GM19452 (cell line): ENCODE results near the gene BMP7.
"Not testable (repeated sequence)": the region's sequence is repeated elsewhere in the genome, so short reads cannot be mapped to it uniquely, and the experiment has no call there.

Source experiments
- ATAC-seq: cut with Tn5 transposase; IDR thresholded peaks from one replicate; pipeline ENCODE4 v1.9.1; 2021; ENCODE audit not compliant: unreplicated experiment

The BMP7 gene

DNA sequence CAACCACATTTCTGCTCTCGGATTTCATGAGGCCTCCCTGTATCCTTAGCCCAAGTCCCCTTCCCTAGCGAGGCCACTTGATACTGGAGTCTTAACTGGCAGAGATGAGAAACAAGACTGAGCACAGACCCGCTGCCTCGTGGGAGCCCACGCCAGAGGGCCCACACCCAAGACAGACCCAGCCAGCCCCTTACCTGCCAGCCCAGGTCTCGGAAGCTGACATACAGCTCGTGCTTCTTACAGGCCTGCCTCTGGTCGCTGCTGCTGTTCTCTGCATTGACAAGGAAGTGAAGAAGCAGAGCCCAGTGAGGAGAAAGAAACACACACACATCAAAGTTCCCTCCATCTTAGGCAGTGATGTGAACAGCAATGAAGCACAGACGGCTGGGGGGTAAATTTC, 91.7 kb downstream of the BMP7 start:
- no peak for ATAC-seq

- no peak for ATAC-seq
Measured at GRCh38 chr20:57173986-57174385, 92.5 kb downstream of the BMP7 start.

DNA sequence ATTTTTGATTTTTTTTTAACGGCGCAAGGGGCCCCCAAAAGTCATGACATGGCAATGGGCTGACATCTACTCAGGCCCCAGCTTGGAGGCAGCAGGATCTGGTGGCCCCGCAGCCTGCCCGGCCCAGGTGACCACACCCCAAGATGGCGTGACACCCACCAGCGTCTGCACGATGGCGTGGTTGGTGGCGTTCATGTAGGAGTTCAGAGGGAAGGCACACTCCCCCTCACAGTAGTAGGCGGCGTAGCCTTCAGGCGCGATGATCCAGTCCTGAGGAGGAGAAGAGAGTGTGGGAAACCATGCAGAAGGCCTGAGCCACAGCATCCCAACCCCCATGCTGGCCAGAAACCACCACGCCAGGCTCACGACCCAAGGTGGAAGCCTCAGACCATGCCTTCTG, 93.4 kb downstream of the BMP7 start:
- no peak for ATAC-seq

DNA sequence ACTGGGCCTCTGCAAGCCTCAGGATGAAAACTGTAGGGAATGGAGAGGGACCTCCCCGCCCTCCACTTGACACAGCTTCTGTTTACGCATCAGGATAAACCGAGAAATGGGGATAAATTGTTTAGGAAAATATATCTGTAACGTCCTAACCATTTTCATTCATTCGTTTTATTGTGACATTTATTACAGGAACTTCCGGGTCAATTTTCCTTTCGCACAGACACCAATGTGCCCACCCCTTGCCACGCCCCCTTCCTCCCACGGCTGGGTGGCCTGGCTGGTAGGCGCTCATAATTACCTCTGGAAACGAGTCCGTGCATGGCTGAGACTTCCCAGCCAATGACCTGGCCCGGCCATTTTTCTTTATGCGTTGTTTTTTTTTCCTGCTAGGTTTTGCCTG, 96.1 kb downstream of the BMP7 start:
- ATAC-seq: no peak

DNA sequence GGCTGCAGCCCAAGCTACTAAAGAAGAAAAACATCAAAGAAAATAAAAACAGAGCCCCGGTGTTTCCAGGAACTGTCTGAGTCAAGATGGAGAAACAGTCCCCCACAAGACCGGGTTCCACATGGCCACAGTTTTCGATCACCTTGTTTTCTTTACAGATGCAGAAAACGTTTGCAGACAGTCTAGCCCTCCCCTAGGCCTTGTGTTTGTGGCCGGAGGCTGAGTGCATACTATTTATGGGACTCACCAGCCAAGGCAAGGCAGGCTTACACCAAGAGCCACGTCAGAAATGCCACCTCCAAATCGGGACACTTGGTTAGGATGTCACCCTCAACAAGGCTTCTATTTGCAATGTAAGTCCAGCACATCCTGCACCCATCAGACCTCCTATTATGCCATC, 97.3 kb downstream of the BMP7 start:
- ATAC-seq: no peak

GRCh38 chr20:57167971-57168701, 98.3 kb downstream of the BMP7 start:
- no peak for ATAC-seq

GRCh38 chr20:57167292-57167655, 99.2 kb downstream of the BMP7 start:
- ATAC-seq: no peak

DNA sequence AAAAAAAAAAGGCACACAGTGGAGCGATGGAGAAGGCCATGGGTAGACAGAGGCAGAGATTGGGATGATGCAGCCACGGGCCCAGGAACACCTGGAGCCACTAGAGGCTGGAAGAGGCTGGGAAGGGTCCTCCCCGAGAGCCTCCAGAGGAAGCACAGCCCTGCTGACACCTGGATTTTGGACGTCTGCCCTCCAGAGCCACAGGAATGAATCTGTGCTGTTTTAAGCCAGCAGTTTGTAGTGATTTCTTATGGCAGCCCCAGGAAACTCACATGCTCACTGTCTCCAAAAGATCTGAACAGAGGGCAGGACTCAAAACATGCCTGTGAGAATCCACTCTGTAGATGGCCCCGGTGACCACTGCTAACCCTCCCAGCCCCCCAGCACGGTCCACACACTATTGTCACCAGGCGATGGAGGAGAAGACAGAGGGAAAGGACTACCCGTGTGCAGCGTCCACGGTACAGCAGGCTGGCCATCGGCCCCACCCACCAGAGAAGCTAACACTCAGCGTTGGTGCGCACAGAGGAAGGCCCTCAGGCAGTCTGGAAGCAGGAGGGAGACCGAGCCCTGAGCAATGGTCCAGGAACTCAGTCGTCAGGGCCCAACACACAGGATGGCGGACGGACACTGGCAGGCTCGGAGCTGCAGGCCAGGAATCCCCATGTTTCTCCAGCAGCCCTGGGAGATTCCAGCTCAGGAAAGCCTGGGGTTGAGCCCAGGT, 99.7 kb downstream of the BMP7 start:
- ATAC-seq: no peak

DNA sequence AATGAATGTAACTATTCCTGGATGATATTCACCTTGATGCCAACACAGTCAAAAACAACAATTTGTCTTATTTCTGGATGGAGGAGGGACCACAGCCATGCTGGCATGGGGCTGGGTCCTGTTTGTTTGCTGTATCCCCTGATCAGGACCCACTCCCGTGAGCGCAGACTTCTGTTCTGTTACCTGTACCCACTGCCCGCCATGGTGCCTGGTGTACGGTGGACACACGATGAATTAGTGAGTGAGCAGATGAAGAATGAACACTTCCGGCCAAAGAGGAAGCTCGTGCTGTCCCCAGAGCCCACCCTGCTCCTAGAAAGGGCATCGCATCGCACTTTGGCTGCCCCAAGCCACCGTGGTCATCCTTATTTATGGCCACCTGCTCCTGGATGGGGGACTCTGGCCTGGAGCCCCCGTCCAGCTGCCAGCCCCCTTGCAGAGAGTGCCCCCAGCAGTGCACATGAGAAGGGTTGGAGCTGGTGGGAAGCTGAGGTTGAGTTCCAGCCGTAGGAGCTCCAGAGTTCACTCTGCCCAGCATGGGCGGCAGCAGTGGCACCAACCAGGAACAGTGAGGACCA, 100.9 kb downstream of the BMP7 start:
- ATAC-seq: no peak

- ATAC-seq: no peak
Measured at GRCh38 chr20:57164872-57165271, 101.6 kb downstream of the BMP7 start.

DNA sequence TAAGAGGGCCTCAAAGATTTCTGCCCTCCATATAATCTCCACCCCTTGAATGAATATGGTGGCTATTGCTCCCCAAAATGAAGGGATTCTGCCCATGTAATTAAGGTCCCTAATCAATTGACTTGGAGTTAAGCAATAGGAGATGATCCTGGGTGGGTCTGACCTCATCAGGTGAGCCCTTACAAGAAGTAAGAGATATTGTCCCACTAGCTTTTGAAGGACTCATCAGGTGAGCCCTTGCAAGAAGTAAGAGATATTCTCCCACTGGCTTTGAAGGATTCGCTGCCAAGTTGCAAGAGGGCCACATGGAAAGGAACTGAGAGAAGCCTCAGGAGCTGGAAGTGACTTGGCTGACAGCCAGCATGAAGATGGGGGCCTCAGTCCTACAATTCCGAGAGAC, 103.4 kb downstream of the BMP7 start:
- ATAC-seq: no peak

GRCh38 chr20:57162362-57162652, 104.1 kb downstream of the BMP7 start:
- no peak for ATAC-seq

DNA sequence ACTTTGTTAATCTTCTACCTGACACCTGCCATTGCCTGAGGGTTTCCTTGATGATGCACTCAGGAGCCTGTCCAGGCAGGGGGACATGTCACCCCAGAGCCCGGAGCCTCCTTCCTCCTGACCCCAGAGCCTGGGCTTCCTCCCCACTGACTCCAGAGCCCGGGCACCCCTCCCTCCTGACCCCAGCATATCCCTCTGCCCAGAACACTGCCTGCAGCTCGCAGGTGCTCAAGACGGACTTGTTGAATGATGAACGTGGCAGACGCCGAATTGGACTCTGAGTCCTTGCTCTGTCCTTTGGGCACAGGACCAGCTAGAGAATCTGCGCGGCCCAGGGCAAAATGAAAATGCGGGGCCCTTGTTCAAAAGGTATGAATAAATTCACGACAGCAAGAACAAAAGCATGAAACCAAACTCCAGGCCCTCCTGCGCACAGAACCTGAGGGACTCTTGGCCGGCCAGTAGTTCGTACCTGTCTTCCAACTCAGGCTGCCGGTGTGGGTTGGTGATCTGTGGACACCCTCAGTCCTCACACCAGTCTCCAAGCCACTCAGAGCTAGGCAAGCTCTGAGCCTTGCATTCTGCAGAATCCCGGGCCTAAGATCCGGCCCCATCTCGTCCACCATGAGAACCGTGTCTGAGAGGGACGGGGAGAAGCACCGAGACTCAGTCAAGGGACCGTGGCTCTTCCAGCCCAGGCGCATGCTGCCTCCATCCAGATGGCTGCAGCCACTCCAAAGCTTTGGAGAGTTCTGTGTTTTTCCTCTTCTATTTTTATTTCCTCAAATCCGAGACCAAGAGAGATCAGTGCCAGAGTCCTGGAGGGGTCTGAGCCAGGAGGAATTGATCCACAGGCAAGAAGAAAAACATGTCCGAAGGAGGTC, 104.7 kb downstream of the BMP7 start:
- no peak for ATAC-seq

- ATAC-seq: no peak
Measured at GRCh38 chr20:57160985-57161384, 105.5 kb downstream of the BMP7 start.

GRCh38 chr20:57159945-57160610, 106.4 kb downstream of the BMP7 start:
- no peak for ATAC-seq

- ATAC-seq: no peak
Measured at GRCh38 chr20:57159193-57159851, 107.1 kb downstream of the BMP7 start.

GRCh38 chr20:57158474-57158873, 108.0 kb downstream of the BMP7 start:
- no peak for ATAC-seq

DNA sequence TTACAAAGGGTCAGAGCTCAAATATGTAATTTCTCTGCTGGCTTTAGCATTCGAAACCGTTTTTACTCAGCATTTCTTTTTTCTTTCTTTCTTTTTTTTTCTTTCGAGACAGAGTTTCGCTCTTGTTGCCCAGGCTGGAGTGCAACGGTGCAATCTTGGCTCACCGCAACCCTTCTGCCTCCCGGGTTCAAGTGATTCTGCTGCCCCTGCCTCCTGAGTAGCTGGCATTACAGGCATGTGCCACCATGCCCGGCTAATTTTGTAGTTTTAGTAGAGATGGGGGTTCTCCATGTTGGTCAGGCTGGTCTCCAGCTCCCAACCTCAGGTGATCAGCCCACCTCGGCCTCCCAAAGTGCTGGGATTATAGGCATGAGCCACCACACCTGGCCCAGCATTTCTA, 108.7 kb downstream of the BMP7 start:
- not testable (repeated sequence) for ATAC-seq

- ATAC-seq: no peak
Measured at GRCh38 chr20:57157106-57157691, 109.2 kb downstream of the BMP7 start.
